K562 (cell line): ENCODE measurements around the gene TUBG2. TPM values are rescaled to one million over a fixed set of nuclear protein-coding genes. Genes with fewer than 3 reads are reported as not detected.

Experiments
- CC2D1A ChIP-seq: fragments of 450-650 bp; IDR thresholded peaks from 2 replicates; pipeline ENCODE4 v1.6.1; 2017; ENCODE audit warnings: mild to moderate bottlenecking
- ETV6 ChIP-seq, 3 experiments: fragments of 150-350 bp in 1 of 3; sonication (generic) in 1 of 3; formaldehyde crosslinking in 1 of 3; IDR thresholded peaks; 2 replicates each; pipeline versions ENCODE4 v1.6.1 to v1.8.0; 2014 to 2022; ENCODE audit warnings: borderline replicate concordance in 2 of 3, low read depth in 2 of 3, antibody characterized with exemption in 1 of 3, low read length in 1 of 3, mild to moderate bottlenecking in 1 of 3, missing genetic modification reagents in 1 of 3
- GTF2F1 ChIP-seq: IDR thresholded peaks from 2 replicates; pipeline ENCODE4 v1.6.1; 2011; ENCODE audit warnings: low read depth, low read length, improper control_type of control experiment
- HDAC1 ChIP-seq, 2 experiments: fragments of 450-650 bp; IDR thresholded peaks; 2 replicates each; pipeline ENCODE4 v1.6.1; 2016 to 2017; ENCODE audit warnings: inconsistent platforms in 1 of 2, mild to moderate bottlenecking in 1 of 2, moderate library complexity in 1 of 2
- MTA3 ChIP-seq: fragments of 450-650 bp; formaldehyde crosslinking; IDR thresholded peaks from 2 replicates; pipeline ENCODE4 v1.6.1; 2017; ENCODE audit warnings: mild to moderate bottlenecking, borderline replicate concordance
- NFATC3 ChIP-seq: fragments of 450-650 bp; IDR thresholded peaks from 2 replicates; pipeline ENCODE4 v1.6.1; 2017; ENCODE audit warnings: mild to moderate bottlenecking
- TBL1XR1 ChIP-seq, 2 experiments: IDR thresholded peaks; 2 replicates each; pipeline ENCODE4 v1.6.1; 2012; ENCODE audit warnings: improper control_type of control experiment in 2 of 2, low read length in 2 of 2, mild to moderate bottlenecking in 1 of 2
- ZNF551 ChIP-seq: fragments of 250-450 bp; sonication (Bioruptor Pico); IDR thresholded peaks from 2 replicates; pipeline ENCODE4 v1.5.0; 2021; ENCODE audit warnings: mild to moderate bottlenecking, moderate library complexity
- ZNF695 ChIP-seq: fragments of 450-650 bp; formaldehyde crosslinking; IDR thresholded peaks from 2 replicates; pipeline ENCODE4 v1.4.0; 2020; ENCODE audit warnings: mild to moderate bottlenecking, moderate library complexity
- polyA plus RNA-seq, 8 experiments: library from polyadenylated mRNA; depleted of rRNA in 4 of 8; stranded (reverse) in 5 of 8; unstranded in 3 of 8; fragments of >200 nt; fragmentation: Nextera tagmentation in 2 of 8; fragmentation: Illumina TruSeq in 1 of 8; extraction: Ambion mirVana in 2 of 8; extraction: Trizol in 1 of 8; gene quantifications; 2 replicates each; pipeline versions ENCODE4 v1.2.1 to v1.2.3, GENCODE V29; 2011 to 2014; ENCODE audit warnings: inconsistent platforms in 1 of 8, missing spikeins in 1 of 8
- total RNA-seq, 7 experiments: library from RNA; depleted of rRNA in 6 of 7; stranded (reverse); fragments of >200 nt in 6 of 7; fragmentation: Illumina TruSeq in 2 of 7; extraction: Trizol in 2 of 7; gene quantifications; 2 replicates each; pipeline versions ENCODE4 v1.2.1 to v1.2.3, GENCODE V29; 2011 to 2021; ENCODE audit warnings: low replicate concordance in 1 of 7
- TF ChIP-seq, protein P1 (sequence below): fragments of 450-650 bp; IDR thresholded peaks from 2 replicates; pipeline ENCODE4 v1.6.1; 2016; ENCODE audit warnings: mild to moderate bottlenecking
- TF ChIP-seq, protein P2 (sequence below): fragments of 250-450 bp; sonication (Bioruptor Pico); IDR thresholded peaks from 2 replicates; pipeline ENCODE4 v1.5.0; 2020; ENCODE audit warnings: mild to moderate bottlenecking
- TF ChIP-seq, protein P3 (sequence below): fragments of 450-650 bp; IDR thresholded peaks from 2 replicates; pipeline ENCODE4 v1.7.1; 2018; ENCODE audit warnings: mild to moderate bottlenecking, low read depth; ENCODE audit not compliant: partially characterized antibody
- TF ChIP-seq, protein P4 (sequence below): fragments of 150-350 bp; conservative IDR thresholded peaks from 2 replicates; pipeline ENCODE4 v1.6.1; 2014; ENCODE audit warnings: low read length
- TF ChIP-seq, protein P5 (sequence below): fragments of 250-450 bp; sonication (Bioruptor Pico); IDR thresholded peaks from 2 replicates; pipeline ENCODE4 v1.9.0; 2021; ENCODE audit warnings: mild to moderate bottlenecking
- TF ChIP-seq, protein P6 (sequence below): sonication (generic); formaldehyde crosslinking; IDR thresholded peaks from 2 replicates; pipeline ENCODE4 v1.8.0; 2022; ENCODE audit warnings: mild to moderate bottlenecking, low read depth, missing genetic modification reagents

TUBG2 gene
- total and polyA plus RNA-seq, 9 of the 15 experiments (the other 6 are each of a cell fraction or from before 2014, with no cell fraction given), result 0.09 to 0.80 (median 0.24) TPM; not detected in 2

DNA sequence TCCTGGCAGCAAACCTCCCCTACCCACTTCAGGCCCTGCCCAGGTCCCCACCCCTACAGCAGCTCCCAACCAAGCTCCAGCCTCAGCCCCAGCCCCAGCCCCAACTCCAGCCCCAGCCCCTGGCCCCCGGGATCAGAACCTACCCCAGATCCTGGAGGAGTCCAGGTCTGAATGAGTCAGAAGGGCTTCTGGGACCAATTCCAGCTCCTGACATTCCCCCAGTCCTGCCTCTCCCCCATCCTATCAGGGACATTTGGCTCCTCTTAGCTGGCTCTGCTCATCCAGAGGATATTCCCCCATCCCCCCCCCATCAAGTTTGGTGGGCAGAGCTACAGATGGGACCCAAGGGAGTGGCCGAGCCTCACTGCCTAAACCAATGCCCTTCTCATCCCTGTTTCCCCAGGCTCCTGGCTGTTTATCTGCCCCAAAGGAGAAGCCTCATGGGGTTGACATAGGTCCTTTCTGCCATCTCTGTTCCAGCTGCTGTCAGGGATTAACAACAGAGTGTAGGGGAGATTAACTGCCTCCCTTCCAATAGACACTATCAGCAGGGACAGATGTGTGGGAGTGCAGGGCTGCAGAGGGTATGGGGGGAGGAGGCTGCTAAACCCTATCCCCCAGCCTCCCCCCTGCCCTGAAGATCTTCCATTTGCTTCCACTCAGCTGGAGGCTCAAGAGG, 39.8 kb downstream of the TUBG2 start (continued):
- TF ChIP-seq, protein P1, sequence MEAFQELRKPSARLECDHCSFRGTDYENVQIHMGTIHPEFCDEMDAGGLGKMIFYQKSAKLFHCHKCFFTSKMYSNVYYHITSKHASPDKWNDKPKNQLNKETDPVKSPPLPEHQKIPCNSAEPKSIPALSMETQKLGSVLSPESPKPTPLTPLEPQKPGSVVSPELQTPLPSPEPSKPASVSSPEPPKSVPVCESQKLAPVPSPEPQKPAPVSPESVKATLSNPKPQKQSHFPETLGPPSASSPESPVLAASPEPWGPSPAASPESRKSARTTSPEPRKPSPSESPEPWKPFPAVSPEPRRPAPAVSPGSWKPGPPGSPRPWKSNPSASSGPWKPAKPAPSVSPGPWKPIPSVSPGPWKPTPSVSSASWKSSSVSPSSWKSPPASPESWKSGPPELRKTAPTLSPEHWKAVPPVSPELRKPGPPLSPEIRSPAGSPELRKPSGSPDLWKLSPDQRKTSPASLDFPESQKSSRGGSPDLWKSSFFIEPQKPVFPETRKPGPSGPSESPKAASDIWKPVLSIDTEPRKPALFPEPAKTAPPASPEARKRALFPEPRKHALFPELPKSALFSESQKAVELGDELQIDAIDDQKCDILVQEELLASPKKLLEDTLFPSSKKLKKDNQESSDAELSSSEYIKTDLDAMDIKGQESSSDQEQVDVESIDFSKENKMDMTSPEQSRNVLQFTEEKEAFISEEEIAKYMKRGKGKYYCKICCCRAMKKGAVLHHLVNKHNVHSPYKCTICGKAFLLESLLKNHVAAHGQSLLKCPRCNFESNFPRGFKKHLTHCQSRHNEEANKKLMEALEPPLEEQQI, result peak; percentile 96
- no peak for TF ChIP-seq ZNF695 (CRISPR knock-in tag)
- TF ChIP-seq, protein P2, sequence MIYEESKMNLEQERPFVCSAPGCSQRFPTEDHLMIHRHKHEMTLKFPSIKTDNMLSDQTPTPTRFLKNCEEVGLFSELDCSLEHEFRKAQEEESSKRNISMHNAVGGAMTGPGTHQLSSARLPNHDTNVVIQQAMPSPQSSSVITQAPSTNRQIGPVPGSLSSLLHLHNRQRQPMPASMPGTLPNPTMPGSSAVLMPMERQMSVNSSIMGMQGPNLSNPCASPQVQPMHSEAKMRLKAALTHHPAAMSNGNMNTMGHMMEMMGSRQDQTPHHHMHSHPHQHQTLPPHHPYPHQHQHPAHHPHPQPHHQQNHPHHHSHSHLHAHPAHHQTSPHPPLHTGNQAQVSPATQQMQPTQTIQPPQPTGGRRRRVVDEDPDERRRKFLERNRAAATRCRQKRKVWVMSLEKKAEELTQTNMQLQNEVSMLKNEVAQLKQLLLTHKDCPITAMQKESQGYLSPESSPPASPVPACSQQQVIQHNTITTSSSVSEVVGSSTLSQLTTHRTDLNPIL, result no peak
- TF ChIP-seq, protein P3, sequence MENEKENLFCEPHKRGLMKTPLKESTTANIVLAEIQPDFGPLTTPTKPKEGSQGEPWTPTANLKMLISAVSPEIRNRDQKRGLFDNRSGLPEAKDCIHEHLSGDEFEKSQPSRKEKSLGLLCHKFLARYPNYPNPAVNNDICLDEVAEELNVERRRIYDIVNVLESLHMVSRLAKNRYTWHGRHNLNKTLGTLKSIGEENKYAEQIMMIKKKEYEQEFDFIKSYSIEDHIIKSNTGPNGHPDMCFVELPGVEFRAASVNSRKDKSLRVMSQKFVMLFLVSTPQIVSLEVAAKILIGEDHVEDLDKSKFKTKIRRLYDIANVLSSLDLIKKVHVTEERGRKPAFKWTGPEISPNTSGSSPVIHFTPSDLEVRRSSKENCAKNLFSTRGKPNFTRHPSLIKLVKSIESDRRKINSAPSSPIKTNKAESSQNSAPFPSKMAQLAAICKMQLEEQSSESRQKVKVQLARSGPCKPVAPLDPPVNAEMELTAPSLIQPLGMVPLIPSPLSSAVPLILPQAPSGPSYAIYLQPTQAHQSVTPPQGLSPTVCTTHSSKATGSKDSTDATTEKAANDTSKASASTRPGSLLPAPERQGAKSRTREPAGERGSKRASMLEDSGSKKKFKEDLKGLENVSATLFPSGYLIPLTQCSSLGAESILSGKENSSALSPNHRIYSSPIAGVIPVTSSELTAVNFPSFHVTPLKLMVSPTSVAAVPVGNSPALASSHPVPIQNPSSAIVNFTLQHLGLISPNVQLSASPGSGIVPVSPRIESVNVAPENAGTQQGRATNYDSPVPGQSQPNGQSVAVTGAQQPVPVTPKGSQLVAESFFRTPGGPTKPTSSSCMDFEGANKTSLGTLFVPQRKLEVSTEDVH, result peak; percentile 68
- TF ChIP-seq MTA3, result peak; percentile 97
- TF ChIP-seq CC2D1A, result peak; percentile 99
- no peak for TF ChIP-seq ZNF551 (CRISPR knock-in tag)
- TF ChIP-seq ETV6 (IDR thresholded peaks at IDR 0.05; ENCODE audit: borderline replicate concordance in 1 of 2, low read depth in 2 of 2, low read length in 1 of 2), result peak in 1 of 2 experiments; percentile 88; a peak in 1 of 4 replicates
- no peak for TF ChIP-seq ETV6 (CRISPR knock-in tag; IDR thresholded peaks at IDR 0.05; ENCODE audit: borderline replicate concordance)
- TF ChIP-seq, protein P4, sequence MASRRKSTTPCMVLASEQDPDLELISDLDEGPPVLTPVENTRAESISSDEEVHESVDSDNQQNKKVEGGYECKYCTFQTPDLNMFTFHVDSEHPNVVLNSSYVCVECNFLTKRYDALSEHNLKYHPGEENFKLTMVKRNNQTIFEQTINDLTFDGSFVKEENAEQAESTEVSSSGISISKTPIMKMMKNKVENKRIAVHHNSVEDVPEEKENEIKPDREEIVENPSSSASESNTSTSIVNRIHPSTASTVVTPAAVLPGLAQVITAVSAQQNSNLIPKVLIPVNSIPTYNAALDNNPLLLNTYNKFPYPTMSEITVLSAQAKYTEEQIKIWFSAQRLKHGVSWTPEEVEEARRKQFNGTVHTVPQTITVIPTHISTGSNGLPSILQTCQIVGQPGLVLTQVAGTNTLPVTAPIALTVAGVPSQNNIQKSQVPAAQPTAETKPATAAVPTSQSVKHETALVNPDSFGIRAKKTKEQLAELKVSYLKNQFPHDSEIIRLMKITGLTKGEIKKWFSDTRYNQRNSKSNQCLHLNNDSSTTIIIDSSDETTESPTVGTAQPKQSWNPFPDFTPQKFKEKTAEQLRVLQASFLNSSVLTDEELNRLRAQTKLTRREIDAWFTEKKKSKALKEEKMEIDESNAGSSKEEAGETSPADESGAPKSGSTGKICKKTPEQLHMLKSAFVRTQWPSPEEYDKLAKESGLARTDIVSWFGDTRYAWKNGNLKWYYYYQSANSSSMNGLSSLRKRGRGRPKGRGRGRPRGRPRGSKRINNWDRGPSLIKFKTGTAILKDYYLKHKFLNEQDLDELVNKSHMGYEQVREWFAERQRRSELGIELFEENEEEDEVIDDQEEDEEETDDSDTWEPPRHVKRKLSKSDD, result 0 out of 2 replicates have a peak, but pooled peaks have one; percentile 74
- peak; percentile 57 to 98; a peak in 3 of 4 replicates for TF ChIP-seq HDAC1 (IDR thresholded peaks at IDR 0.05)
- peak; percentile 99 to 100 for TF ChIP-seq TBL1XR1 (IDR thresholded peaks at IDR 0.05; ENCODE audit: low read length in 2 of 2)
- no peak for TF ChIP-seq GTF2F1
- TF ChIP-seq, protein P5, sequence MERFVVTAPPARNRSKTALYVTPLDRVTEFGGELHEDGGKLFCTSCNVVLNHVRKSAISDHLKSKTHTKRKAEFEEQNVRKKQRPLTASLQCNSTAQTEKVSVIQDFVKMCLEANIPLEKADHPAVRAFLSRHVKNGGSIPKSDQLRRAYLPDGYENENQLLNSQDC (CRISPR knock-in tag), result peak; percentile 82; the same call in 1 of the 2 replicates
- peak; percentile 78; the same call in 1 of the 2 replicates for TF ChIP-seq NFATC3
- TF ChIP-seq, protein P6, sequence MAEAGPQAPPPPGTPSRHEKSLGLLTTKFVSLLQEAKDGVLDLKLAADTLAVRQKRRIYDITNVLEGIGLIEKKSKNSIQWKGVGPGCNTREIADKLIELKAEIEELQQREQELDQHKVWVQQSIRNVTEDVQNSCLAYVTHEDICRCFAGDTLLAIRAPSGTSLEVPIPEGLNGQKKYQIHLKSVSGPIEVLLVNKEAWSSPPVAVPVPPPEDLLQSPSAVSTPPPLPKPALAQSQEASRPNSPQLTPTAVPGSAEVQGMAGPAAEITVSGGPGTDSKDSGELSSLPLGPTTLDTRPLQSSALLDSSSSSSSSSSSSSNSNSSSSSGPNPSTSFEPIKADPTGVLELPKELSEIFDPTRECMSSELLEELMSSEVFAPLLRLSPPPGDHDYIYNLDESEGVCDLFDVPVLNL (CRISPR knock-in tag), result no peak
